Small intestine (tissue), 7 donors: ENCODE data around the gene RIOK3. TPM values are rescaled to one million over a fixed set of nuclear protein-coding genes. Genes with fewer than 3 reads are reported as not detected.
A peak's percentile ranks its signal among the peaks of the same experiment; 100 is the strongest.
"Not testable (repeated sequence)": the region's sequence is repeated elsewhere in the genome, so short reads cannot be mapped to it uniquely, and the experiment has no call there.

Experiments
- DNase-seq, 2 donors: peaks; one replicate each; pipeline versions ENCODE4 v3.0.0 to v3.0.0-alpha.2; 2013
- FAIRE-seq: peaks from 2 replicates; lab custom pipeline; 2012; peaks lifted over from hg19 to GRCh38; lab: Jason Lieb, UNC
- H3K27ac ChIP-seq, 3 donors: one replicate each; pipeline ENCODE4 v1.5.1; 2013; ENCODE audit warnings: low read length in 2 of 3, mild to moderate bottlenecking in 2 of 3, control low read depth in 1 of 3, inconsistent platforms in 1 of 3, low read depth in 1 of 3, moderate library complexity in 1 of 3
- H3K27me3 ChIP-seq, 3 donors: one replicate each; pipeline ENCODE4 v1.6.1; 2013; ENCODE audit warnings: low read length in 3 of 3, inconsistent platforms in 1 of 3; ENCODE audit not compliant: control insufficient read depth in 3 of 3, insufficient read depth in 3 of 3
- H3K36me3 ChIP-seq, 3 donors: one replicate each; pipeline ENCODE4 v1.6.1; 2013; ENCODE audit warnings: low read length in 3 of 3, inconsistent platforms in 1 of 3, low read depth in 1 of 3, mild to moderate bottlenecking in 1 of 3, moderate library complexity in 1 of 3; ENCODE audit not compliant: control insufficient read depth in 3 of 3, insufficient read depth in 2 of 3
- H3K4me1 ChIP-seq, 3 donors: one replicate each; pipeline ENCODE4 v1.6.1; 2013; ENCODE audit warnings: low read length in 2 of 3, inconsistent platforms in 1 of 3, low read depth in 1 of 3, mild to moderate bottlenecking in 1 of 3, moderate library complexity in 1 of 3; ENCODE audit not compliant: control insufficient read depth in 3 of 3, insufficient read depth in 2 of 3
- H3K4me3 ChIP-seq, 3 donors: one replicate each; pipeline ENCODE4 v1.5.1; 2013; ENCODE audit warnings: low read length in 3 of 3, control low read depth in 1 of 3, inconsistent platforms in 1 of 3, low read depth in 1 of 3, mild to moderate bottlenecking in 1 of 3, moderate library complexity in 1 of 3
- H3K9me3 ChIP-seq, 2 donors: one replicate each; pipeline ENCODE4 v1.6.1; 2013; ENCODE audit warnings: low read depth in 1 of 2, low read length in 1 of 2; ENCODE audit not compliant: control insufficient read depth in 2 of 2, insufficient read depth in 1 of 2
- WGBS, 3 donors: extraction: QIAGEN DNeasy Blood & Tissue Kit; methylation state at CpG; one replicate each; pipeline ENCODE4 v1.1.7; 2013; 5-methylcytosine and 5-hydroxymethylcytosine counted together
- polyA plus RNA-seq, 4 donors: library from polyadenylated mRNA; stranded (reverse) in 3 of 4; unstranded in 1 of 4; fragments of 200-250 nt in 3 of 4; fragments of 120-200 nt in 1 of 4; gene quantifications; one replicate each; pipeline versions ENCODE4 v1.2.1 to v1.2.3, GENCODE V29; 2013
- donor health status: healthy with polysubstance abuse.
- donor health status: control.
- donor health status: control.
- donor health status: Bipolar disorder and iron deficiency.
- donor health status: healthy.

Gene RIOK3
- polyA plus RNA-seq, 4 donors, result 41.0 to 215 (median 146) TPM

- H3K27me3 ChIP-seq, result no peaks in the 10 kb centered on the region
- 12 to 81% (median 44%) methylated on average over 1 of the region's 1 CpG for WGBS, 3 donors
- no peak for FAIRE-seq
- H3K27ac ChIP-seq, result peak overlapping the region in 2 of 3 donors; percentile 85 to 86
- H3K4me3 ChIP-seq, result no peak overlapping the region
- peaks cover 0 to 20% (median 9%) of the 10 kb centered on the region in 3 donors for H3K4me1 ChIP-seq
- peaks cover 0 to 5% (median 0%) of the 10 kb centered on the region in 3 donors for H3K36me3 ChIP-seq
- H3K9me3 ChIP-seq, result no peaks in the 10 kb centered on the region
- peak; percentile 89 to 98 for DNase-seq
Observed at GRCh38 chr18:23421277-23421676, 31.8 kb upstream of the RIOK3 start.

GRCh38 chr18:23422751-23423418 lies 30.2 kb upstream of the RIOK3 start:
- WGBS, 3 donors, result 9 to 46% (median 40%) methylated on average over 4 of the region's 4 CpGs
- DNase-seq (peak; percentile 91 to 98), FAIRE-seq (no peak)
- H3K27ac ChIP-seq, result peak overlapping the region; percentile 8 to 86 (median 85)
- no peaks in the 10 kb centered on the region for H3K9me3 ChIP-seq
- peaks cover 0 to 20% (median 9%) of the 10 kb centered on the region in 3 donors for H3K4me1 ChIP-seq
- H3K36me3 ChIP-seq, result peaks cover 0 to 5% (median 0%) of the 10 kb centered on the region in 3 donors
- H3K27me3 ChIP-seq, result no peaks in the 10 kb centered on the region
- H3K4me3 ChIP-seq, result no peak overlapping the region

- no peak for FAIRE-seq
Observed at GRCh38 chr18:23424616-23425015, 28.5 kb upstream of the RIOK3 start.

GRCh38 chr18:23428821-23429220 lies 24.3 kb upstream of the RIOK3 start:
- H3K36me3 ChIP-seq, result peaks cover 0 to 2% (median 0%) of the 10 kb centered on the region in 3 donors
- FAIRE-seq (no peak), DNase-seq (no peak)
- H3K4me1 ChIP-seq, result no peaks in the 10 kb centered on the region
- no peaks in the 10 kb centered on the region for H3K27me3 ChIP-seq
- H3K9me3 ChIP-seq, result no peaks in the 10 kb centered on the region
- WGBS, 3 donors, result 65 to 97% (median 80%) methylated on average over 3 of the region's 3 CpGs
- H3K27ac ChIP-seq, result no peak overlapping the region
- no peak overlapping the region for H3K4me3 ChIP-seq

More at GRCh38 chr18:23424616-23425015, 28.5 kb upstream of the RIOK3 start:
- Histone ChIP-seq H3K4me1 (peaks cover 0 to 20% (median 9%) of the 10 kb centered on the region in 3 donors), H3K27me3 (no peaks in the 10 kb centered on the region), H3K4me3 (no peak overlapping the region), H3K27ac (no peak overlapping the region), H3K9me3 (no peaks in the 10 kb centered on the region), H3K36me3 (peaks cover 0 to 5% (median 0%) of the 10 kb centered on the region in 3 donors)
- DNase-seq, result no peak
- WGBS, 3 donors, result 79 to 86% (median 80%) methylated on average over 4 of the region's 4 CpGs

GRCh38 chr18:23429538-23429937 lies 23.5 kb upstream of the RIOK3 start:
- 46 to 51% (median 46%) methylated on average over 3 of the region's 3 CpGs for WGBS, 3 donors
- not testable (repeated sequence) for H3K9me3 ChIP-seq, H3K4me1 ChIP-seq, FAIRE-seq, H3K4me3 ChIP-seq, H3K27me3 ChIP-seq, DNase-seq, H3K27ac ChIP-seq, H3K36me3 ChIP-seq

GRCh38 chr18:23433360-23433759 lies 19.7 kb upstream of the RIOK3 start:
- DNase-seq (peak; percentile 61 to 88), FAIRE-seq (no peak)
- no peaks in the 10 kb centered on the region for H3K27me3 ChIP-seq
- H3K27ac ChIP-seq, result peak overlapping the region; percentile 44 to 55 (median 53)
- H3K9me3 ChIP-seq, result no peaks in the 10 kb centered on the region
- peaks cover 0 to 2% (median 0%) of the 10 kb centered on the region in 3 donors for H3K36me3 ChIP-seq
- no peak overlapping the region for H3K4me3 ChIP-seq
- H3K4me1 ChIP-seq, result peaks cover 0 to 3% (median 0%) of the 10 kb centered on the region in 3 donors
- 30 to 55% (median 53%) methylated on average over 2 of the region's 2 CpGs for WGBS, 3 donors

GRCh38 chr18:23437357-23438045 lies 15.6 kb upstream of the RIOK3 start:
- Histone ChIP-seq H3K4me3 (peak overlapping the region; percentile 63 to 79 (median 77)), H3K36me3 (no peaks in the 10 kb centered on the region), H3K4me1 (peaks cover 0 to 3% (median 0%) of the 10 kb centered on the region in 3 donors), H3K27ac (peak overlapping the region in 2 of 3 donors; percentile 32), H3K27me3 (no peaks in the 10 kb centered on the region), H3K9me3 (no peaks in the 10 kb centered on the region)
- FAIRE-seq (no peak), DNase-seq (peak; percentile 77 to 90)
- 0 to 1% (median 1%) methylated on average over 42 of the region's 42 CpGs for WGBS, 3 donors

- no peaks in the 10 kb centered on the region for H3K27me3 ChIP-seq
- WGBS, 3 donors, result 31 to 36% (median 33%) methylated on average over 5 of the region's 5 CpGs
- H3K4me3 ChIP-seq, result peak overlapping the region in 2 of 3 donors; percentile 63 to 79
- no peaks in the 10 kb centered on the region for H3K36me3 ChIP-seq
- H3K27ac ChIP-seq, result no peak overlapping the region
- no peaks in the 10 kb centered on the region for H3K9me3 ChIP-seq
- peaks cover 0 to 3% (median 0%) of the 10 kb centered on the region in 3 donors for H3K4me1 ChIP-seq
- FAIRE-seq (no peak), DNase-seq (no peak)
Observed at GRCh38 chr18:23438046-23438377, 15.1 kb upstream of the RIOK3 start.
